IMR-90 (cell line): Measurements from ENCODE around the gene SIAH2. TPM values are rescaled to one million over a fixed set of nuclear protein-coding genes. Genes with fewer than 3 reads are reported as not detected.

Source experiments
- ATAC-seq: fragments of 200-7000 bp; cut with Tn5 transposase; 2 replicates; pipeline ENCODE4 v1.9.1; 2020; ENCODE audit warnings: low read depth, mild to moderate bottlenecking, moderate library complexity
- BruUV-seq: library from RNA; stranded (reverse); fragments of 400-500 nt; replicated peaks from 2 replicates; lab custom pipeline; 2021; lab: Mats Ljungman, UMichigan
- CTCF ChIA-PET: fragments of 300-600 bp; formaldehyde crosslinking; extraction: SDS; loops from one replicate; lab custom pipeline; 2021; ENCODE audit warnings: antibody characterized with exemption; lab: Yijun Ruan, JAX
- POLR2A ChIA-PET: fragments of 300-600 bp; sonication (Branson Sonifier 250); formaldehyde crosslinking; loops from one replicate; lab custom pipeline; 2022; ENCODE audit warnings: antibody characterized with exemption; ENCODE audit not compliant: unreplicated experiment; lab: Charles Lee
- DNase-seq: peaks from one replicate; pipeline ENCODE4 v3.0.0; 2013
- H2AFZ ChIP-seq: replicated peaks from 2 replicates; pipeline ENCODE3; 2013; ENCODE audit warnings: low read length, mild to moderate bottlenecking; ENCODE audit not compliant: poor library complexity
- H2AK5ac ChIP-seq: 2 replicates; pipeline ENCODE4 v1.6.1; 2013; ENCODE audit warnings: low read depth, low read length, inconsistent platforms
- H2AK9ac ChIP-seq: replicated peaks from 2 replicates; pipeline ENCODE3; 2013; ENCODE audit warnings: mild to moderate bottlenecking, low read depth, low read length, moderate library complexity; ENCODE audit not compliant: poor library complexity
- H2BK120ac ChIP-seq: 2 replicates; pipeline ENCODE4 v1.6.1; 2013; ENCODE audit warnings: low read depth, low read length, inconsistent platforms
- H2BK15ac ChIP-seq: 3 replicates; pipeline ENCODE4 v1.6.1; 2013; ENCODE audit warnings: low read depth, low read length, inconsistent platforms
- H2BK20ac ChIP-seq: 2 replicates; pipeline ENCODE4 v1.6.1; 2013; ENCODE audit warnings: low read depth, mild to moderate bottlenecking, inconsistent platforms, low read length, moderate library complexity
- H2BK5ac ChIP-seq: 2 replicates; pipeline ENCODE4 v1.6.1; 2013; ENCODE audit warnings: mild to moderate bottlenecking, low read depth, low read length, inconsistent platforms; ENCODE audit not compliant: poor library complexity, severe bottlenecking
- H3K14ac ChIP-seq: replicated peaks from 2 replicates; pipeline ENCODE4 v1.6.1; 2013; ENCODE audit warnings: low read depth, low read length, inconsistent platforms
- H3K18ac ChIP-seq: 2 replicates; pipeline ENCODE4 v1.6.1; 2013; ENCODE audit warnings: low read depth, low read length, control low read depth
- H3K23ac ChIP-seq: 2 replicates; pipeline ENCODE4 v1.6.1; 2013; ENCODE audit warnings: low read depth, low read length, inconsistent platforms
- H3K27ac ChIP-seq: 2 replicates; pipeline ENCODE4 v1.5.1; 2013; ENCODE audit warnings: mild to moderate bottlenecking, control low read depth, low read length; ENCODE audit not compliant: insufficient read depth
- H3K27me3 ChIP-seq: 2 replicates; pipeline ENCODE4 v1.6.1; 2013; ENCODE audit warnings: low read length; ENCODE audit not compliant: control insufficient read depth, insufficient read depth
- H3K36me3 ChIP-seq: 2 replicates; pipeline ENCODE4 v1.6.1; 2013; ENCODE audit warnings: low read length, mixed read lengths; ENCODE audit not compliant: control insufficient read depth, insufficient read depth
- H3K4ac ChIP-seq: 2 replicates; pipeline ENCODE4 v1.6.1; 2013; ENCODE audit warnings: low read depth, low read length, inconsistent platforms
- H3K4me1 ChIP-seq: 2 replicates; pipeline ENCODE4 v1.6.1; 2013; ENCODE audit warnings: low read length, mixed read lengths; ENCODE audit not compliant: control insufficient read depth, insufficient read depth
- H3K4me2 ChIP-seq: 2 replicates; pipeline ENCODE4 v1.6.1; 2013; ENCODE audit warnings: low read depth, mild to moderate bottlenecking, control low read depth, low read length, moderate library complexity
- H3K4me3 ChIP-seq: 2 replicates; pipeline ENCODE4 v1.5.1; 2013; ENCODE audit warnings: low read depth, mild to moderate bottlenecking, control low read depth, low read length, moderate library complexity; ENCODE audit not compliant: insufficient read depth
- H3K56ac ChIP-seq: 2 replicates; pipeline ENCODE4 v1.6.1; 2013; ENCODE audit warnings: low read length, inconsistent platforms; ENCODE audit not compliant: insufficient read depth; ENCODE audit errors: extremely low read depth
- H3K79me1 ChIP-seq, 2 experiments: 2 replicates each; pipeline ENCODE4 v1.6.1; 2013; ENCODE audit warnings: low read length in 2 of 2, inconsistent platforms in 1 of 2, low read depth in 1 of 2
- H3K9ac ChIP-seq: 2 replicates; pipeline ENCODE4 v1.6.1; 2013; ENCODE audit warnings: low read depth, low read length, control low read depth
- H3K9me1 ChIP-seq: 2 replicates; pipeline ENCODE4 v1.6.1; 2013; ENCODE audit warnings: low read length, inconsistent platforms; ENCODE audit not compliant: insufficient read depth
- H3K9me3 ChIP-seq: 2 replicates; pipeline ENCODE4 v1.6.1; 2013; ENCODE audit warnings: low read length; ENCODE audit not compliant: control insufficient read depth, insufficient read depth
- H4K20me1 ChIP-seq: 2 replicates; pipeline ENCODE4 v1.6.1; 2013; ENCODE audit warnings: low read length, inconsistent platforms; ENCODE audit not compliant: insufficient read depth
- H4K5ac ChIP-seq: 2 replicates; pipeline ENCODE4 v1.6.1; 2013; ENCODE audit warnings: mild to moderate bottlenecking, low read depth, low read length, control low read depth
- H4K8ac ChIP-seq, 2 experiments: 2 replicates each; pipeline ENCODE4 v1.6.1; 2013; ENCODE audit warnings: low read depth in 2 of 2, low read length in 2 of 2, control low read depth in 1 of 2, inconsistent platforms in 1 of 2
- H4K91ac ChIP-seq: 2 replicates; pipeline ENCODE4 v1.6.1; 2013; ENCODE audit warnings: low read depth, low read length, inconsistent platforms; ENCODE audit not compliant: insufficient read depth
- CEBPB ChIP-seq: IDR thresholded peaks from 2 replicates; pipeline ENCODE4 v1.6.1; 2012; ENCODE audit warnings: low read depth, low read length, improper control_type of control experiment
- CHD1 ChIP-seq: IDR thresholded peaks from 2 replicates; pipeline ENCODE4 v1.6.1; 2012; ENCODE audit warnings: low read depth, low read length, improper control_type of control experiment
- CTCF ChIP-seq: conservative IDR thresholded peaks from 2 replicates; pipeline ENCODE4 v1.5.1; 2012; ENCODE audit warnings: mild to moderate bottlenecking, low read depth, low read length, improper control_type of control experiment
- ELK1 ChIP-seq: fragments of 150-350 bp; IDR thresholded peaks from 2 replicates; pipeline ENCODE4 v1.6.1; 2016; ENCODE audit warnings: low read depth, mild to moderate bottlenecking, low read length, moderate library complexity, borderline replicate concordance
- FOS ChIP-seq: fragments of 150-350 bp; IDR thresholded peaks from 2 replicates; pipeline ENCODE4 v1.6.1; 2016; ENCODE audit warnings: low read depth, low read length
- MAFK ChIP-seq: IDR thresholded peaks from 2 replicates; pipeline ENCODE4 v1.6.1; 2012; ENCODE audit warnings: low read depth, low read length, improper control_type of control experiment
- MAZ ChIP-seq: IDR thresholded peaks from 2 replicates; pipeline ENCODE4 v1.6.1; 2012; ENCODE audit warnings: low read depth, mild to moderate bottlenecking, low read length, improper control_type of control experiment, moderate library complexity, borderline replicate concordance
- MXI1 ChIP-seq: IDR thresholded peaks from 2 replicates; pipeline ENCODE4 v1.6.1; 2012; ENCODE audit warnings: low read depth, mild to moderate bottlenecking, low read length, moderate library complexity, borderline replicate concordance
- NFE2L2 ChIP-seq: fragments of 150-350 bp; IDR thresholded peaks from 2 replicates; pipeline ENCODE4 v1.6.1; 2016; ENCODE audit warnings: low read depth, mild to moderate bottlenecking, low read length
- RAD21 ChIP-seq: IDR thresholded peaks from 2 replicates; pipeline ENCODE4 v1.6.1; 2012; ENCODE audit warnings: low read length, improper control_type of control experiment
- RCOR1 ChIP-seq: IDR thresholded peaks from 2 replicates; pipeline ENCODE4 v1.6.1; 2012; ENCODE audit warnings: mild to moderate bottlenecking, low read length, improper control_type of control experiment; ENCODE audit not compliant: insufficient replicate concordance
- RFX5 ChIP-seq: IDR thresholded peaks from 2 replicates; pipeline ENCODE4 v1.8.0; 2012; ENCODE audit warnings: low read depth, mild to moderate bottlenecking, low read length, moderate library complexity
- SMC3 ChIP-seq: fragments of 150-350 bp; IDR thresholded peaks from 2 replicates; pipeline ENCODE4 v1.6.1; 2016; ENCODE audit warnings: low read depth, mild to moderate bottlenecking, antibody characterized with exemption, low read length, moderate library complexity
- USF2 ChIP-seq: fragments of 150-350 bp; IDR thresholded peaks from 2 replicates; pipeline ENCODE4 v1.6.1; 2017; ENCODE audit warnings: mild to moderate bottlenecking, antibody characterized with exemption, low read length, low read depth
- WGBS, 2 experiments: methylation state at CpG; one replicate each; pipeline versions ENCODE4 v1.1.5 to v1.1.7; 2013; ENCODE audit warnings: missing lambda C conversion rate in 2 of 2; ENCODE audit not compliant: insufficient read length in 1 of 2; ENCODE audit errors: extremely low coverage in 2 of 2; 5-methylcytosine and 5-hydroxymethylcytosine counted together
- dilution Hi-C: fragments of 300-500 bp; cut with HindIII; formaldehyde crosslinking; loops from one replicate; pipeline ENCODE4 v1.14.3; 2018; ENCODE audit warnings: low sequenced_read_pairs; ENCODE audit not compliant: unreplicated experiment
- in situ Hi-C: fragments of 300-500 bp; cut with MboI; formaldehyde crosslinking; loops from 3 replicates; pipeline ENCODE4 v1.14.3; 2019; ENCODE audit warnings: low sequenced_read_pairs, inconsistent platforms, mixed read lengths
- intact Hi-C: fragments of 100-400 bp; cut with micrococcal nuclease; formaldehyde crosslinking; loops from 2 replicates; pipeline ENCODE4 v1.10.0; 2022
- polyA plus RNA-seq, 3 experiments: library from polyadenylated mRNA; depleted of rRNA; stranded (reverse); fragments of >200 nt; gene quantifications; 2 replicates each; pipeline ENCODE4 v1.2.3, GENCODE V29; 2012; ENCODE audit warnings: low replicate concordance in 1 of 3
- total RNA-seq: library from RNA; depleted of rRNA; stranded (reverse); fragments of >200 nt; gene quantifications from 2 replicates; pipeline ENCODE4 v1.2.3, GENCODE V29; 2012

The SIAH2 gene
- total and polyA plus RNA-seq, 2 of the 4 experiments (the other 2 are of a cell fraction), result 24.7 to 61.8 TPM

- intact Hi-C loops, result no loop called here
- DNase-seq (no peak), ATAC-seq (no peak)
- no peak overlapping the region for H2AK9ac ChIP-seq
- no peak overlapping the region for H4K5ac ChIP-seq
- H2BK15ac ChIP-seq, result no peak overlapping the region
- no peak for TF ChIP-seq CTCF
- TF ChIP-seq MAZ, result no peak
- TF ChIP-seq MXI1, result no peak
- TF ChIP-seq ELK1, result no peak
- TF ChIP-seq NFE2L2, result no peak
- no peak for TF ChIP-seq FOS
- no peak for TF ChIP-seq RAD21
- no peak for TF ChIP-seq MAFK
- no peak for TF ChIP-seq USF2
- no peak for TF ChIP-seq RFX5
- TF ChIP-seq SMC3, result no peak
- no peak for TF ChIP-seq RCOR1
- TF ChIP-seq CHD1, result no peak
- no peak for TF ChIP-seq CEBPB
- CTCF ChIA-PET, result no interaction called here
- no CpG with 5 or more reads among the region's 1 CpG for WGBS, 2 experiments
- H4K91ac ChIP-seq, result no peak overlapping the region
- H3K27ac ChIP-seq, result no peak overlapping the region
- no peaks in the 10 kb centered on the region for H3K27me3 ChIP-seq
- peaks cover 79% of the 10 kb centered on the region for H4K20me1 ChIP-seq
- no TSS peak for BruUV-seq
- H4K8ac ChIP-seq, result 0 out of 4 replicates have a peak overlapping the region, but pooled peaks of 1 of the 2 experiments have one; percentile 11
- H3K9ac ChIP-seq, result no peak overlapping the region
- no peak overlapping the region for H3K14ac ChIP-seq
- H3K4me2 ChIP-seq, result no peak overlapping the region
- no peak overlapping the region for H2BK120ac ChIP-seq
- no peak overlapping the region for H3K18ac ChIP-seq
- dilution Hi-C loops, result no loop called here
- H3K4me3 ChIP-seq, result no peak overlapping the region
- H3K23ac ChIP-seq, result no peak overlapping the region
- H2AFZ ChIP-seq, result no peak overlapping the region
- no peak overlapping the region for H3K56ac ChIP-seq
- in situ Hi-C loops, result no loop called here
- POLR2A ChIA-PET, result no interaction called here
- H3K79me1 ChIP-seq, result peaks cover 43 to 91% of the 10 kb centered on the region in 2 experiments
- no peak overlapping the region for H2BK5ac ChIP-seq
- peaks cover 14% of the 10 kb centered on the region for H3K4me1 ChIP-seq
- H2BK20ac ChIP-seq, result no peak overlapping the region
- peaks cover 28% of the 10 kb centered on the region for H3K9me1 ChIP-seq
- H3K4ac ChIP-seq, result no peak overlapping the region
- H3K36me3 ChIP-seq, result peaks cover 17% of the 10 kb centered on the region
- no peak overlapping the region for H2AK5ac ChIP-seq
- no peaks in the 10 kb centered on the region for H3K9me3 ChIP-seq
These were observed 18.1 kb downstream of the SIAH2 start for GRCh38 chr3:150744919-150745211.
